Endodermal cell (in vitro differentiated cells): ENCODE measurements around the gene VSNL1. TPM values are rescaled to one million over a fixed set of nuclear protein-coding genes. Genes with fewer than 3 reads are reported as not detected.

Source experiments
- DNase-seq: peaks from one replicate; pipeline ENCODE4 v3.0.0-alpha.2; 2017
- H3K27ac ChIP-seq: 2 replicates; pipeline ENCODE4 v1.5.1; 2013; ENCODE audit warnings: mild to moderate bottlenecking, low read depth, low read length, moderate library complexity
- H3K27me3 ChIP-seq: 2 replicates; pipeline ENCODE4 v1.6.1; 2013; ENCODE audit warnings: mild to moderate bottlenecking, low read length, moderate library complexity; ENCODE audit not compliant: insufficient read depth, control insufficient read depth, poor library complexity, severe bottlenecking
- H3K36me3 ChIP-seq: 2 replicates; pipeline ENCODE4 v1.7.0; 2013; ENCODE audit warnings: mild to moderate bottlenecking, low read length, moderate library complexity; ENCODE audit not compliant: control insufficient read depth, insufficient read depth
- H3K4me1 ChIP-seq: one replicate; pipeline ENCODE4 v1.7.0; 2013; ENCODE audit warnings: low read length; ENCODE audit not compliant: control insufficient read depth, insufficient read depth
- H3K4me3 ChIP-seq: 2 replicates; pipeline ENCODE4 v1.5.1; 2013; ENCODE audit warnings: mild to moderate bottlenecking, low read length, moderate library complexity
- H3K9ac ChIP-seq: 2 replicates; pipeline ENCODE4 v1.6.1; 2013; ENCODE audit warnings: mild to moderate bottlenecking, low read length, moderate library complexity; ENCODE audit not compliant: poor library complexity, severe bottlenecking; ENCODE audit errors: extremely low read depth
- H3K9me3 ChIP-seq: 2 replicates; pipeline ENCODE4 v1.6.1; 2013; ENCODE audit warnings: mild to moderate bottlenecking, low read length, moderate library complexity; ENCODE audit not compliant: control insufficient read depth
- H3K27ac Mint-ChIP-seq: 2 replicates; pipeline ENCODE4 v1.8.0; 2020; ENCODE audit warnings: mixed read lengths
- H3K27me3 Mint-ChIP-seq: 2 replicates; pipeline ENCODE4 v1.8.0; 2021; ENCODE audit warnings: mild to moderate bottlenecking, mixed read lengths; ENCODE audit not compliant: insufficient read depth
- H3K36me3 Mint-ChIP-seq: 2 replicates; pipeline ENCODE4 v1.8.0; 2020; ENCODE audit warnings: low read depth, mixed read lengths
- H3K4me1 Mint-ChIP-seq: 2 replicates; pipeline ENCODE4 v1.8.0; 2020; ENCODE audit warnings: mixed read lengths
- H3K4me3 Mint-ChIP-seq: 2 replicates; pipeline ENCODE4 v1.8.0; 2020; ENCODE audit warnings: mild to moderate bottlenecking, moderate library complexity, mixed read lengths
- H3K9me3 Mint-ChIP-seq: 2 replicates; pipeline ENCODE4 v1.8.0; 2020; ENCODE audit warnings: mild to moderate bottlenecking, mixed read lengths
- CTCF ChIP-seq: fragments of 200-600 bp; sonication (generic); conservative IDR thresholded peaks from 2 replicates; pipeline ENCODE4 v1.5.0; 2021; ENCODE audit warnings: antibody characterized with exemption, mild to moderate bottlenecking
- WGBS, 2 experiments: methylation state at CpG; one replicate each; pipeline versions ENCODE4 v1.1.5 to v1.1.7; 2013; ENCODE audit warnings: missing lambda C conversion rate in 2 of 2, mixed read lengths in 1 of 2; ENCODE audit not compliant: insufficient coverage in 1 of 2, insufficient read length in 1 of 2; 5-methylcytosine and 5-hydroxymethylcytosine counted together
- total RNA-seq, 2 donors: library from RNA; stranded (reverse); fragmentation: NEBNext Ultra II Directional in 1 of 2; extraction: Animal tissue kit (Norgen Biotek cat#: 25700) in 1 of 2; gene quantifications; 2 replicates in 1 of 2; 3 replicates in 1 of 2; pipeline ENCODE4 v1.2.1, GENCODE V29; 2021

The VSNL1 gene
- total RNA-seq, 2 donors from 2014 or later = 1.4 to 3.3 TPM

GRCh38 chr2:17657759-17658158, 117.3 kb downstream of the VSNL1 start:
- no peak for DNase-seq
- no peaks in the 10 kb centered on the region for H3K4me1 ChIP-seq
- H3K4me3 ChIP-seq = no peak overlapping the region
- Mint-ChIP-seq H3K36me3 (peaks cover 9% of the 10 kb centered on the region), H3K27ac (no peak overlapping the region), H3K9me3 (no peaks in the 10 kb centered on the region), H3K4me3 (no peak overlapping the region), H3K27me3 (no peaks in the 10 kb centered on the region), H3K4me1 (no peaks in the 10 kb centered on the region)
- no peaks in the 10 kb centered on the region for H3K36me3 ChIP-seq
- TF ChIP-seq CTCF = no peak
- H3K27me3 ChIP-seq = no peaks in the 10 kb centered on the region
- no peak overlapping the region for H3K9ac ChIP-seq
- 93 to 100% methylated on average over 1 to 4 of the region's 4 CpGs for WGBS, 2 experiments
- H3K9me3 ChIP-seq = no peaks in the 10 kb centered on the region
- H3K27ac ChIP-seq = no peak overlapping the region

- Histone ChIP-seq H3K4me1 (no peaks in the 10 kb centered on the region), H3K27ac (no peak overlapping the region), H3K9me3 (no peaks in the 10 kb centered on the region), H3K4me3 (no peak overlapping the region), H3K9ac (no peak overlapping the region), H3K27me3 (no peaks in the 10 kb centered on the region), H3K36me3 (peaks cover 5% of the 10 kb centered on the region)
- DNase-seq = no peak
- no peaks in the 10 kb centered on the region for H3K27me3 Mint-ChIP-seq
- no peak overlapping the region for H3K4me3 Mint-ChIP-seq
- no peaks in the 10 kb centered on the region for H3K4me1 Mint-ChIP-seq
- H3K36me3 Mint-ChIP-seq = peaks cover 13% of the 10 kb centered on the region
- WGBS, 2 experiments = 81 to 86% methylated on average over 3 to 6 of the region's 6 CpGs
- no peak for TF ChIP-seq CTCF
- H3K9me3 Mint-ChIP-seq = no peaks in the 10 kb centered on the region
- no peak overlapping the region for H3K27ac Mint-ChIP-seq
Observed at GRCh38 chr2:17658251-17658843, 117.9 kb downstream of the VSNL1 start.

GRCh38 chr2:17660219-17660618, 119.7 kb downstream of the VSNL1 start:
- Histone ChIP-seq H3K36me3 (peaks cover 21% of the 10 kb centered on the region), H3K4me1 (no peaks in the 10 kb centered on the region), H3K27me3 (no peaks in the 10 kb centered on the region), H3K27ac (no peak overlapping the region), H3K9ac (no peak overlapping the region), H3K9me3 (no peaks in the 10 kb centered on the region), H3K4me3 (no peak overlapping the region)
- Mint-ChIP-seq H3K9me3 (no peaks in the 10 kb centered on the region), H3K4me1 (no peaks in the 10 kb centered on the region), H3K4me3 (no peak overlapping the region), H3K36me3 (peaks cover 24% of the 10 kb centered on the region), H3K27ac (no peak overlapping the region), H3K27me3 (no peaks in the 10 kb centered on the region)
- no peak for DNase-seq
- TF ChIP-seq CTCF = peak; percentile 34
- 97 to 99% methylated on average over 3 of the region's 4 CpGs for WGBS, 2 experiments
